HL-60 (cell line): ENCODE data around the gene POPDC3.

Source experiments
- DNase-seq, 2 experiments: peaks; one replicate each; pipeline ENCODE4 v3.0.0-alpha.2; 2010 to 2020; ENCODE audit warnings: low read depth in 1 of 2, low spot score in 1 of 2
- H3K27ac ChIP-seq: fragments of 250-450 bp; sonication (Bioruptor Pico); replicated peaks from 2 replicates; pipeline ENCODE4 v1.5.1; 2020; ENCODE audit warnings: mild to moderate bottlenecking, moderate library complexity
- H3K27me3 ChIP-seq: fragments of 250-450 bp; sonication (Bioruptor Pico); 2 replicates; pipeline ENCODE4 v1.5.1; 2021; ENCODE audit warnings: mild to moderate bottlenecking, moderate library complexity; ENCODE audit not compliant: insufficient read depth, poor library complexity, severe bottlenecking
- H3K4me3 ChIP-seq: replicated peaks from 2 replicates; pipeline ENCODE4 v1.5.1; 2011; ENCODE audit warnings: mild to moderate bottlenecking, control low read depth, low read length; ENCODE audit not compliant: insufficient read depth
- CTCF ChIP-seq: IDR thresholded peaks from one replicate; pipeline ENCODE4 v1.5.1; 2011; ENCODE audit warnings: low read length, control low read depth, inconsistent platforms; ENCODE audit not compliant: insufficient read depth
- GABPA ChIP-seq: IDR thresholded peaks from 2 replicates; pipeline ENCODE4 v1.6.1; 2012; ENCODE audit warnings: low read depth
- POLR2AphosphoS5 ChIP-seq: IDR thresholded peaks from 2 replicates; pipeline ENCODE4 v1.6.1; 2012; ENCODE audit warnings: low read depth
- REST ChIP-seq: IDR thresholded peaks from 2 replicates; pipeline ENCODE4 v1.6.1; 2012; ENCODE audit warnings: low read depth; ENCODE audit not compliant: insufficient replicate concordance
- SPI1 ChIP-seq: IDR thresholded peaks from 2 replicates; pipeline ENCODE4 v1.6.1; 2012; ENCODE audit warnings: low read depth, mild to moderate bottlenecking, borderline replicate concordance

Gene POPDC3

GRCh38 chr6:105163183-105163582 lies 16.6 kb downstream of the POPDC3 start:
- Histone ChIP-seq H3K27me3 (no peaks in the 10 kb centered on the region), H3K27ac (no peak overlapping the region), H3K4me3 (no peak overlapping the region)
- no peak for DNase-seq
- TF ChIP-seq CTCF (no peak), REST (no peak), POLR2AphosphoS5 (no peak), SPI1 (no peak), GABPA (no peak)

GRCh38 chr6:105162377-105162776 lies 17.4 kb downstream of the POPDC3 start:
- H3K27me3 ChIP-seq: no peaks in the 10 kb centered on the region
- TF ChIP-seq REST: no peak
- no peak for TF ChIP-seq GABPA
- TF ChIP-seq CTCF: no peak
- no peak for TF ChIP-seq SPI1

GRCh38 chr6:105161421-105161820 lies 18.4 kb downstream of the POPDC3 start:
- no peak overlapping the region for H3K27ac ChIP-seq
- TF ChIP-seq GABPA (no peak), POLR2AphosphoS5 (no peak), SPI1 (no peak), REST (no peak), CTCF (no peak)

More at GRCh38 chr6:105162377-105162776, 17.4 kb downstream of the POPDC3 start:
- no peak overlapping the region for H3K27ac ChIP-seq
- DNase-seq: no peak
- H3K4me3 ChIP-seq: no peak overlapping the region

More at GRCh38 chr6:105161421-105161820, 18.4 kb downstream of the POPDC3 start:
- H3K4me3 ChIP-seq: no peak overlapping the region
- no peak for DNase-seq
- peaks cover 2% of the 10 kb centered on the region for H3K27me3 ChIP-seq
